Body of pancreas (tissue), 4 donors: ENCODE results near the gene PAX8.
"Not testable (repeated sequence)": the region's sequence is repeated elsewhere in the genome, so short reads cannot be mapped to it uniquely, and the experiment has no call there.

ENCODE experiments used
- CTCF ChIP-seq, 7 experiments: fragments of 450-650 bp in 4 of 7; fragments of 200-600 bp in 3 of 7; sonication (generic) in 3 of 7; IDR thresholded peaks; one replicate each; pipeline ENCODE4 v1.5.1; 2016 to 2019; ENCODE audit warnings: antibody characterized with exemption in 7 of 7
- POLR2A ChIP-seq, 3 donors: fragments of 450-650 bp; IDR thresholded peaks; one replicate each; pipeline ENCODE4 v1.6.1; 2016; ENCODE audit warnings: antibody characterized with exemption in 3 of 3, mild to moderate bottlenecking in 2 of 3

GRCh38 chr2:113235347-113236226, 43.1 kb downstream of the PAX8 start:
- TF ChIP-seq CTCF (IDR thresholded peaks at IDR 0.05): not testable (repeated sequence)
- TF ChIP-seq POLR2A (IDR thresholded peaks at IDR 0.05): peak in 2 of 3 donors; percentile 69 to 70
